Endothelial cell of umbilical vein (primary cell): ENCODE data around the gene ITGB3. TPM values are rescaled to one million over a fixed set of nuclear protein-coding genes. Genes with fewer than 3 reads are reported as not detected.
"Not testable (repeated sequence)": the region's sequence is repeated elsewhere in the genome, so short reads cannot be mapped to it uniquely, and the experiment has no call there.

ENCODE experiments used
- BruUV-seq: library from RNA; stranded (reverse); fragments of 400-500 nt; replicated peaks from 2 replicates; lab custom pipeline; 2021; lab: Mats Ljungman, UMichigan
- CTCF ChIA-PET: fragments of 300-600, 350-600 bp; sonication (Branson Sonifier 250); formaldehyde crosslinking; loops from one replicate; lab custom pipeline; 2021; ENCODE audit warnings: antibody characterized with exemption, inconsistent platforms; lab: Charles Lee
- POLR2A ChIA-PET: fragments of 300-600, 350-600 bp; sonication (Branson Sonifier 250); formaldehyde crosslinking; loops from one replicate; lab custom pipeline; 2021; ENCODE audit warnings: antibody characterized with exemption, inconsistent platforms; lab: Charles Lee
- DNase-seq: peaks from one replicate; pipeline ENCODE4 v3.0.0-alpha.2; 2011; ENCODE audit warnings: low read depth, low spot score
- FAIRE-seq: peaks from 2 replicates; lab custom pipeline; 2011; peaks lifted over from hg19 to GRCh38; lab: Jason Lieb, UNC
- H2AFZ ChIP-seq: 2 replicates; pipeline ENCODE4 v1.6.0; 2012; ENCODE audit warnings: low read depth, low read length, control low read depth, inconsistent platforms
- H3K27ac ChIP-seq: 2 replicates; pipeline ENCODE4 v1.5.1; 2011; ENCODE audit warnings: low read depth, mild to moderate bottlenecking, control low read depth, low read length, moderate library complexity; ENCODE audit not compliant: insufficient read depth
- H3K27me3 ChIP-seq, 2 experiments: 2 replicates each; pipeline versions ENCODE4 v1.6.0 to v1.6.1; 2011; ENCODE audit warnings: low read length in 2 of 2, mixed read lengths in 1 of 2; ENCODE audit not compliant: control insufficient read depth in 2 of 2, insufficient read depth in 2 of 2
- H3K36me3 ChIP-seq, 2 experiments: 2 replicates in 1 of 2; 3 replicates in 1 of 2; pipeline ENCODE4 v1.5.1; 2011; ENCODE audit warnings: low read length in 2 of 2, mild to moderate bottlenecking in 1 of 2, moderate library complexity in 1 of 2; ENCODE audit not compliant: control insufficient read depth in 2 of 2, insufficient read depth in 2 of 2; ENCODE audit errors: extremely low read depth in 1 of 2
- H3K4me1 ChIP-seq: 3 replicates; pipeline ENCODE4 v1.5.1; 2011; ENCODE audit warnings: mild to moderate bottlenecking, low read length; ENCODE audit not compliant: control insufficient read depth, insufficient read depth; ENCODE audit errors: extremely low read depth
- H3K4me2 ChIP-seq: 2 replicates; pipeline ENCODE4 v1.6.1; 2011; ENCODE audit warnings: low read length, control low read depth, mixed read lengths; ENCODE audit not compliant: insufficient read depth
- H3K4me3 ChIP-seq, 3 experiments: fragments of 200-600 bp in 1 of 3; sonication (generic), shearing (Covaris generic) in 1 of 3; replicated peaks in 1 of 3; 2 replicates each; pipeline ENCODE4 v1.5.1; 2011 to 2016; ENCODE audit warnings: control low read depth in 3 of 3, low read length in 3 of 3, mild to moderate bottlenecking in 2 of 3, inconsistent platforms in 1 of 3, low read depth in 1 of 3, moderate library complexity in 1 of 3; ENCODE audit not compliant: insufficient read depth in 1 of 3
- H3K79me2 ChIP-seq: 2 replicates; pipeline ENCODE4 v1.6.0; 2012; ENCODE audit warnings: low read length, inconsistent platforms; ENCODE audit not compliant: control insufficient read depth, insufficient read depth
- H3K9ac ChIP-seq: replicated peaks from 2 replicates; pipeline ENCODE3; 2011; ENCODE audit warnings: low read length, control low read depth; ENCODE audit not compliant: insufficient read depth; ENCODE audit errors: extremely low read depth
- H3K9me1 ChIP-seq: replicated peaks from 3 replicates; pipeline ENCODE4 v1.6.0; 2011; ENCODE audit warnings: mild to moderate bottlenecking, low read length; ENCODE audit not compliant: control insufficient read depth, insufficient read depth; ENCODE audit errors: extremely low read depth
- H3K9me3 ChIP-seq: replicated peaks from 2 replicates; pipeline ENCODE4 v1.5.1; 2012; ENCODE audit warnings: low read length, inconsistent platforms; ENCODE audit not compliant: control insufficient read depth, insufficient read depth
- H4K20me1 ChIP-seq: replicated peaks from 2 replicates; pipeline ENCODE3; 2011; ENCODE audit warnings: mild to moderate bottlenecking, low read length; ENCODE audit not compliant: control insufficient read depth, insufficient read depth; ENCODE audit errors: extremely low read depth
- CTCF ChIP-seq, 2 donors: IDR thresholded peaks; 1 replicate in 1 of 2; 2 replicates in 1 of 2; pipeline ENCODE4 v1.5.1; 2011; ENCODE audit warnings: low read length in 2 of 2, mild to moderate bottlenecking in 2 of 2, moderate library complexity in 2 of 2, control low read depth in 1 of 2, inconsistent platforms in 1 of 2, low read depth in 1 of 2; ENCODE audit not compliant: insufficient read depth in 1 of 2; ENCODE audit errors: extremely low read depth in 1 of 2
- EZH2 ChIP-seq: IDR thresholded peaks from 2 replicates; pipeline ENCODE4 v1.6.1; 2012; ENCODE audit warnings: borderline replicate concordance, low read depth, mild to moderate bottlenecking, moderate library complexity, low read length, inconsistent platforms; ENCODE audit not compliant: severe bottlenecking
- FOS ChIP-seq: IDR thresholded peaks from 2 replicates; pipeline ENCODE4 v1.6.1; 2011; ENCODE audit warnings: mild to moderate bottlenecking, low read length, moderate library complexity, borderline replicate concordance; ENCODE audit not compliant: insufficient read depth
- JUN ChIP-seq: IDR thresholded peaks from 2 replicates; pipeline ENCODE4 v1.6.1; 2011; ENCODE audit warnings: borderline replicate concordance, low read depth; ENCODE audit not compliant: insufficient read length, insufficient read depth
- POLR2A ChIP-seq: IDR thresholded peaks from 2 replicates; pipeline ENCODE4 v1.6.1; 2012; ENCODE audit warnings: low read depth, mild to moderate bottlenecking, control low read depth, low read length
- dilution Hi-C: fragments of 300-500 bp; cut with MboI; formaldehyde crosslinking; loops from one replicate; pipeline ENCODE4 v1.15.0; 2019; ENCODE audit warnings: low sequenced_read_pairs; ENCODE audit not compliant: extremely low pct_ligation_motif_present
- intact Hi-C: fragments of 100-400 bp; cut with micrococcal nuclease; formaldehyde crosslinking; loops from one replicate; pipeline ENCODE4 v1.10.0; 2022
- polyA plus RNA-seq, 4 experiments: library from polyadenylated mRNA; depleted of rRNA in 3 of 4; stranded (reverse) in 3 of 4; unstranded in 1 of 4; fragments of >200 nt; gene quantifications; 2 replicates each; pipeline versions ENCODE4 v1.2.1 to v1.2.3, GENCODE V29; 2011 to 2012; ENCODE audit warnings: missing spikeins in 1 of 4
- total RNA-seq: library from RNA; stranded (reverse); gene quantifications from 2 replicates; pipeline ENCODE4 v1.2.3, GENCODE V29; 2021
- TF ChIP-seq, protein P1 (sequence below): IDR thresholded peaks from 2 replicates; pipeline ENCODE4 v1.6.1; 2011; ENCODE audit not compliant: insufficient read depth, insufficient read length

Gene ITGB3
- total and polyA plus RNA-seq, 2 donors (not counting 3 experiments of a cell fraction or from before 2014, with no cell fraction given): 55.8 to 60.0 TPM

DNA sequence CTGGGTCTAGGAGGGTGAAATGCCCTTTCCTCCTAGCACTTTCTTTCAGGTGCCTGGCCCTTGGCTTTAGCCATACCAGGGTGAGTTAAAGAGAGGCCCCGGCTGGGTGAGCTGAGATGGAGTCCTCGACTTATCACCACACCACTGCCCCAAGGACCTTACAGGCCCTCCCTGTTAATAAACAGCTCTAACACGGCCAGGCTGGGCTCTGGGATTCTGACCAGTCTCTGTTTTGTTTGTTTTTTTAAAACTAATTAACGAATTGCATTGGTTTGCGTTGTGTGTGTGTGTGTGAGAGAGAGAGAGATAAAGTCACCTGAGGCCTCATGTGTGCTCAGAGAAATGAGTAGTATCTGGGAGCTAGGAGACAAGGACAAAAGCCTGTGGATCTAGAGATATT is 30.2 kb upstream of the ITGB3 start:
- Histone ChIP-seq H3K9me3 (no peaks in the 10 kb centered on the region), H3K36me3 (no peaks in the 10 kb centered on the region), H3K4me3 (no peak overlapping the region), H3K4me1 (peaks cover 40% of the 10 kb centered on the region), H4K20me1 (no peaks in the 10 kb centered on the region), H3K4me2 (no peak overlapping the region), H3K79me2 (no peaks in the 10 kb centered on the region), H3K27ac (peak overlapping the region; percentile 67), H3K9me1 (no peaks in the 10 kb centered on the region), H3K9ac (no peak overlapping the region), H2AFZ (peak overlapping the region; percentile 11), H3K27me3 (no peaks in the 10 kb centered on the region)
- DNase-seq (no peak), FAIRE-seq (peak; percentile 69)
- intact Hi-C loops: no loop called here
- TF ChIP-seq FOS (no peak), CTCF (IDR thresholded peaks at IDR 0.05; ENCODE audit: extremely low read depth in 1 of 2, insufficient read depth in 1 of 2, low read depth in 1 of 2, low read length in 2 of 2) (no peak), POLR2A (no peak), JUN (no peak), EZH2 (no peak)
- TF ChIP-seq, protein P1, sequence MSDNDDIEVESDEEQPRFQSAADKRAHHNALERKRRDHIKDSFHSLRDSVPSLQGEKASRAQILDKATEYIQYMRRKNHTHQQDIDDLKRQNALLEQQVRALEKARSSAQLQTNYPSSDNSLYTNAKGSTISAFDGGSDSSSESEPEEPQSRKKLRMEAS: no peak
- POLR2A ChIA-PET: no interaction called here
- BruUV-seq: TSS peak; percentile 9
- CTCF ChIA-PET: interaction anchor here (1.3 kb wide), 1 partner anchor 34 kb away, joined by 3 read pairs; no protein-coding TSS in a partner anchor
- dilution Hi-C loops: no loop called here

- FAIRE-seq, DNase-seq, intact Hi-C loops, H3K4me3 ChIP-seq, H3K36me3 ChIP-seq, H3K27me3 ChIP-seq, H4K20me1 ChIP-seq, H3K79me2 ChIP-seq, H2AFZ ChIP-seq, H3K9me1 ChIP-seq, POLR2A ChIA-PET, dilution Hi-C loops, H3K4me2 ChIP-seq, H3K9ac ChIP-seq, H3K9me3 ChIP-seq, BruUV-seq: not testable (repeated sequence)
- H3K27ac ChIP-seq: peak overlapping the region; percentile 97
- CTCF ChIA-PET: interaction anchor here (1.3 kb wide), 1 partner anchor 35 kb away, joined by 3 read pairs; no protein-coding TSS in a partner anchor
- peaks cover 40% of the 10 kb centered on the region for H3K4me1 ChIP-seq
These were observed 29.6 kb upstream of the ITGB3 start for GRCh38 chr17:47224077-47224476.
